HepG2 (cell line): ENCODE data around the gene RNASE13. TPM values are rescaled to one million over a fixed set of nuclear protein-coding genes. Genes with fewer than 3 reads are reported as not detected.
A peak's percentile ranks its signal among the peaks of the same experiment; 100 is the strongest.

Experiments
- CEBPZ ChIP-seq: IDR thresholded peaks from 2 replicates; pipeline ENCODE4 v1.6.1; 2012; ENCODE audit warnings: low read length, improper control_type of control experiment
- CREM ChIP-seq, 2 experiments: sonication (generic) in 1 of 2; formaldehyde crosslinking in 1 of 2; IDR thresholded peaks; 2 replicates each; pipeline versions ENCODE4 v1.4.0 to v1.6.1; 2016 to 2020; ENCODE audit warnings: antibody characterized with exemption in 1 of 2, mild to moderate bottlenecking in 1 of 2, missing genetic modification reagents in 1 of 2
- ETV5 ChIP-seq: IDR thresholded peaks from 2 replicates; pipeline ENCODE4 v1.6.1; 2018; ENCODE audit warnings: missing biosample characterization, missing genetic modification reagents, inconsistent platforms, borderline replicate concordance
- FLYWCH1 ChIP-seq: sonication (generic); formaldehyde crosslinking; IDR thresholded peaks from 2 replicates; pipeline ENCODE4 v1.8.1; 2023; ENCODE audit warnings: mild to moderate bottlenecking, missing genetic modification reagents
- GABPA ChIP-seq, 2 experiments: IDR thresholded peaks; 2 replicates each; pipeline ENCODE4 v1.6.1; 2011 to 2016; ENCODE audit warnings: low read depth in 2 of 2, low read length in 1 of 2, missing biosample characterization in 1 of 2, missing genetic modification characterization in 1 of 2
- GATAD2A ChIP-seq: IDR thresholded peaks from 2 replicates; pipeline ENCODE4 v1.6.1; 2016
- LBX2 ChIP-seq: sonication (generic); formaldehyde crosslinking; IDR thresholded peaks from 2 replicates; pipeline ENCODE4 v1.5.0; 2020; ENCODE audit warnings: missing genetic modification reagents, mild to moderate bottlenecking, borderline replicate concordance
- PHB2 ChIP-seq: fragments of 450-650 bp; IDR thresholded peaks from 2 replicates; pipeline ENCODE4 v1.6.1; 2018; ENCODE audit not compliant: partially characterized antibody
- SP5 ChIP-seq: IDR thresholded peaks from 2 replicates; pipeline ENCODE4 v1.6.1; 2016; ENCODE audit warnings: low read depth, borderline replicate concordance
- TCF7 ChIP-seq: sonication (generic); IDR thresholded peaks from 2 replicates; pipeline ENCODE4 v1.6.1; 2016; ENCODE audit warnings: antibody characterized with exemption, low read depth
- TOPORS ChIP-seq: sonication (generic); formaldehyde crosslinking; IDR thresholded peaks from 2 replicates; pipeline ENCODE4 v1.8.0; 2023; ENCODE audit warnings: mild to moderate bottlenecking, missing genetic modification reagents
- ZNF768 ChIP-seq: sonication (generic); formaldehyde crosslinking; IDR thresholded peaks from 2 replicates; pipeline ENCODE4 v1.4.0; 2020; ENCODE audit warnings: missing genetic modification reagents
- ZNF775 ChIP-seq: sonication (generic); formaldehyde crosslinking; IDR thresholded peaks from 2 replicates; pipeline ENCODE4 v1.4.0; 2020; ENCODE audit warnings: missing genetic modification reagents, mild to moderate bottlenecking, moderate library complexity, borderline replicate concordance
- ZNF850 ChIP-seq: sonication (generic); formaldehyde crosslinking; conservative IDR thresholded peaks from 2 replicates; pipeline ENCODE4 v1.9.0; 2021; ENCODE audit warnings: mild to moderate bottlenecking, missing genetic modification reagents
- polyA plus RNA-seq, 8 experiments: library from polyadenylated mRNA; depleted of rRNA in 3 of 8; stranded (reverse) in 7 of 8; unstranded in 1 of 8; fragments of >200 nt; fragmentation: Illumina TruSeq in 4 of 8; extraction: Trizol in 4 of 8; gene quantifications; 2 replicates each; pipeline versions ENCODE4 v1.2.1 to v1.2.3, GENCODE V29; 2011 to 2016; ENCODE audit warnings: low read depth in 4 of 8, missing spikeins in 1 of 8, mixed read lengths in 1 of 8; ENCODE audit not compliant: insufficient read depth in 1 of 8
- total RNA-seq, 5 experiments: library from RNA; depleted of rRNA; stranded (reverse); fragments of >200 nt; fragmentation: Illumina TruSeq; extraction: Trizol; gene quantifications; 2 replicates each; pipeline ENCODE4 v1.2.3, GENCODE V29; 2016; ENCODE audit warnings: low read depth in 1 of 5
- TF ChIP-seq, protein P1 (sequence below): sonication (generic); formaldehyde crosslinking; IDR thresholded peaks from 2 replicates; pipeline ENCODE4 v1.4.0; 2020; ENCODE audit warnings: missing genetic modification reagents, borderline replicate concordance
- TF ChIP-seq, protein P2 (sequence below): sonication (generic); formaldehyde crosslinking; conservative IDR thresholded peaks from 2 replicates; pipeline ENCODE4 v1.4.0; 2020; ENCODE audit warnings: mild to moderate bottlenecking, missing genetic modification reagents, moderate library complexity

RNASE13 gene
- total and polyA plus RNA-seq, 2 of the 13 experiments (the other 11 are each of a cell fraction or from before 2014, with no cell fraction given), result 1.0 TPM; not detected in 1

DNA sequence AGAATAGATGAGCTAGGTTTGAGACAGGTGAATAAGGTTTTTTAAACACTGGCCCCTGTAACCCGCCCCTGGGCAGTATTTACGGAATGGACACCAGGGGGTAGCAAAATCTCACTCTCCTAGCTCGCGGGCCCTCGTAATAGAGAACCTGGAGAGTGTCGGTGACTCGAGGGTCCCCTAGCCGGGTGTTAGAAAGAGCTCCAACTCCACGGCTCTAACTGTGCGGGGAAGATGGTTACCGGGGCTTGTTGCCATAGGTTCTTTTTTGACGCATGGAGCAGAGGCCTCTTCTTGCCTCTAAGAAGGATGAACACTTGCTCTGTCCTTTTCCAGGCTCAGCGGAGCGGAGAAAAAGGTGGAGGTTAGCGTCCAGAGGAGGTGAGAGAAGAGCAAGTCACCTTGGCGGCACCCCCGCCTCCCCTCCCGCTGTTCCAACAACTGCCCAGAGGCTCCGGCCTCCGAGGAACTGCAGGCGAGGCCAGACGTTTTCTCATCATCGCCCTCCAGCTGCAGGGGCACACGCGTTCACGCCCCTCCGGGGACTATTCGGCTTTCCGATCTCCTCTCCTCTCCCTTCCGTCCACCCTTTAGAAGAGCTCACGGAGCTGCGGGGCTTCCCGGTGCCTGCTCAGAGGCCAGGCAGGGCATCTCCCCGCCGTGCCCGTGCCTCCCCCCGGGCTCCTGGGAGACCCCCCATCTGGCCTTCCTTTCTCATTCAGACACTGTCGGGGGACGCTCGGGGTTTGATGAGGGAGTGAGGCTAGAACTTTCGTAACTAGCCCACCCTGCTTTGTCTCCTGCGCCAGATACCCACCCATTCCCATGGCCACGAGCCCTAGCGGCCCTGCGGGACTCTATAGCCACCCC is 34.1 kb upstream of the RNASE13 start (continued):
- TF ChIP-seq, protein P1, sequence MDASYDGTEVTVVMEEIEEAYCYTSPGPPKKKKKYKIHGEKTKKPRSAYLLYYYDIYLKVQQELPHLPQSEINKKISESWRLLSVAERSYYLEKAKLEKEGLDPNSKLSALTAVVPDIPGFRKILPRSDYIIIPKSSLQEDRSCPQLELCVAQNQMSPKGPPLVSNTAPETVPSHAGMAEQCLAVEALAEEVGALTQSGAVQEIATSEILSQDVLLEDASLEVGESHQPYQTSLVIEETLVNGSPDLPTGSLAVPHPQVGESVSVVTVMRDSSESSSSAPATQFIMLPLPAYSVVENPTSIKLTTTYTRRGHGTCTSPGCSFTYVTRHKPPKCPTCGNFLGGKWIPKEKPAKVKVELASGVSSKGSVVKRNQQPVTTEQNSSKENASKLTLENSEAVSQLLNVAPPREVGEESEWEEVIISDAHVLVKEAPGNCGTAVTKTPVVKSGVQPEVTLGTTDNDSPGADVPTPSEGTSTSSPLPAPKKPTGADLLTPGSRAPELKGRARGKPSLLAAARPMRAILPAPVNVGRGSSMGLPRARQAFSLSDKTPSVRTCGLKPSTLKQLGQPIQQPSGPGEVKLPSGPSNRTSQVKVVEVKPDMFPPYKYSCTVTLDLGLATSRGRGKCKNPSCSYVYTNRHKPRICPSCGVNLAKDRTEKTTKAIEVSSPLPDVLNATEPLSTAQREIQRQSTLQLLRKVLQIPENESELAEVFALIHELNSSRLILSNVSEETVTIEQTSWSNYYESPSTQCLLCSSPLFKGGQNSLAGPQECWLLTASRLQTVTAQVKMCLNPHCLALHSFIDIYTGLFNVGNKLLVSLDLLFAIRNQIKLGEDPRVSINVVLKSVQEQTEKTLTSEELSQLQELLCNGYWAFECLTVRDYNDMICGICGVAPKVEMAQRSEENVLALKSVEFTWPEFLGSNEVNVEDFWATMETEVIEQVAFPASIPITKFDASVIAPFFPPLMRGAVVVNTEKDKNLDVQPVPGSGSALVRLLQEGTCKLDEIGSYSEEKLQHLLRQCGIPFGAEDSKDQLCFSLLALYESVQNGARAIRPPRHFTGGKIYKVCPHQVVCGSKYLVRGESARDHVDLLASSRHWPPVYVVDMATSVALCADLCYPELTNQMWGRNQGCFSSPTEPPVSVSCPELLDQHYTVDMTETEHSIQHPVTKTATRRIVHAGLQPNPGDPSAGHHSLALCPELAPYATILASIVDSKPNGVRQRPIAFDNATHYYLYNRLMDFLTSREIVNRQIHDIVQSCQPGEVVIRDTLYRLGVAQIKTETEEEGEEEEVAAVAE (CRISPR knock-in tag), result peak; percentile 41; the same call in 1 of the 2 replicates
- peak; percentile 67; the same call in 1 of the 2 replicates for TF ChIP-seq GATAD2A (CRISPR knock-in tag)
- TF ChIP-seq ZNF768 (CRISPR knock-in tag), result no peak; the same call in 1 of the 2 replicates
- TF ChIP-seq PHB2, result no peak
- TF ChIP-seq CREM (IDR thresholded peaks at IDR 0.05), result no peak; the same call in 1 of the 2 replicates
- no peak for TF ChIP-seq CREM (CRISPR knock-in tag; IDR thresholded peaks at IDR 0.05)
- no peak for TF ChIP-seq TCF7
- 0 out of 2 replicates have a peak, but pooled peaks have one; percentile 23 for TF ChIP-seq ETV5 (CRISPR knock-in tag)
- peak; percentile 10; the same call in 1 of the 2 replicates for TF ChIP-seq SP5 (CRISPR knock-in tag)
- no peak for TF ChIP-seq LBX2 (CRISPR knock-in tag)
- no peak for TF ChIP-seq GABPA (IDR thresholded peaks at IDR 0.05; ENCODE audit: low read depth, low read length)
- 0 out of 2 replicates have a peak, but pooled peaks have one; percentile 22 for TF ChIP-seq GABPA (CRISPR knock-in tag; IDR thresholded peaks at IDR 0.05; ENCODE audit: low read depth)
- TF ChIP-seq, protein P2, sequence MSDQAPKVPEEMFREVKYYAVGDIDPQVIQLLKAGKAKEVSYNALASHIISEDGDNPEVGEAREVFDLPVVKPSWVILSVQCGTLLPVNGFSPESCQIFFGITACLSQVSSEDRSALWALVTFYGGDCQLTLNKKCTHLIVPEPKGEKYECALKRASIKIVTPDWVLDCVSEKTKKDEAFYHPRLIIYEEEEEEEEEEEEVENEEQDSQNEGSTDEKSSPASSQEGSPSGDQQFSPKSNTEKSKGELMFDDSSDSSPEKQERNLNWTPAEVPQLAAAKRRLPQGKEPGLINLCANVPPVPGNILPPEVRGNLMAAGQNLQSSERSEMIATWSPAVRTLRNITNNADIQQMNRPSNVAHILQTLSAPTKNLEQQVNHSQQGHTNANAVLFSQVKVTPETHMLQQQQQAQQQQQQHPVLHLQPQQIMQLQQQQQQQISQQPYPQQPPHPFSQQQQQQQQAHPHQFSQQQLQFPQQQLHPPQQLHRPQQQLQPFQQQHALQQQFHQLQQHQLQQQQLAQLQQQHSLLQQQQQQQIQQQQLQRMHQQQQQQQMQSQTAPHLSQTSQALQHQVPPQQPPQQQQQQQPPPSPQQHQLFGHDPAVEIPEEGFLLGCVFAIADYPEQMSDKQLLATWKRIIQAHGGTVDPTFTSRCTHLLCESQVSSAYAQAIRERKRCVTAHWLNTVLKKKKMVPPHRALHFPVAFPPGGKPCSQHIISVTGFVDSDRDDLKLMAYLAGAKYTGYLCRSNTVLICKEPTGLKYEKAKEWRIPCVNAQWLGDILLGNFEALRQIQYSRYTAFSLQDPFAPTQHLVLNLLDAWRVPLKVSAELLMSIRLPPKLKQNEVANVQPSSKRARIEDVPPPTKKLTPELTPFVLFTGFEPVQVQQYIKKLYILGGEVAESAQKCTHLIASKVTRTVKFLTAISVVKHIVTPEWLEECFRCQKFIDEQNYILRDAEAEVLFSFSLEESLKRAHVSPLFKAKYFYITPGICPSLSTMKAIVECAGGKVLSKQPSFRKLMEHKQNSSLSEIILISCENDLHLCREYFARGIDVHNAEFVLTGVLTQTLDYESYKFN (CRISPR knock-in tag), result no peak
- no peak for TF ChIP-seq FLYWCH1
- TF ChIP-seq TOPORS, result no peak
- no peak for TF ChIP-seq ZNF775 (CRISPR knock-in tag)
- peak; percentile 53; the same call in 1 of the 2 replicates for TF ChIP-seq ZNF850 (CRISPR knock-in tag)
- no peak for TF ChIP-seq CEBPZ
